NCI-H2171 treated with DMSO at 0.1 percent for 48 hours (cell line): Measurements from ENCODE around the gene RETSAT.
"Not testable (repeated sequence)": the region's sequence is repeated elsewhere in the genome, so short reads cannot be mapped to it uniquely, and the experiment has no call there.

Source experiments
- DNase-seq: peaks from one replicate; lab custom pipeline; 2025; lab: John Stamatoyannopoulos, UW

The RETSAT gene

DNA sequence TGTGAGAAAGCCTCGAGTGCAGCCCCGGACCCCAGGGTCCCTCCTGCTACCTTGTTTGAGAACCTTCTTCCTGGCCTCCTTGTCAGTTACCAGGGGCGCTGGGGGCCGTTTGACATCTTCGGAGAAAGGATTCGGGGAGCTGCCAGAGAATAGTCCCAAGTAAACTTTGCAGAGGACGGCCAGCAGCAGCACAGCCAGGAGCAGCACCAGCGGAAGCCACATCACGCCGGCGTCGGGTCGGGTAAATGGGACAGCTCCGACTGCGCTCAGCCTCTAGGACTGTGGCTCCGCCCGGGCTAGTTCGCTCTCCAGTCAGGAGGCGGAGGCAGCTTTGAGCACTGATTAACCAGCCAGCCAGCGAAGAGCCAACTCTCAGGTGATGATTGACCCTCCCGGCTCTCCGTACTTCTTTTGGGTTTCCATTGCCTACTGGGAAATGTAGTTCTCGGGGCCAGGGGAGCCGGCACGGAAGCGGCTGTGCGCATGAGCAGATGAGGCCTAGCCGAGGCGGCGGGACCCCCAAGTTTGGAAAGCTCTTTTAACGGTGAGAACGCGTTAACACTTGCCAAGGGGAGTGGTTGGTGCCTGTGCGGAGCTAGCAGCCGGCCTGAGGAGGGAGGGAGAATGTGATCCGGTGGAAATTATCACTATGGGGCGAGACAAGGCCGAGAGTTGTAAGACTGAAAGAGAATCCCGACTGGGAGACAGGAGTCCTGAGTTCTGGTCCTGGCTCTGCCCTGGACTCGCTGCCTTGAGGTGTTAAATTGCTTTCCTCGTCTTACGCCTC is at the start of gene RETSAT, which contains the start of gene ELMOD3:
RETSAT (minus strand) TSS at position 243 of the 787 bp plus-strand sequence; CDS start at position 222, 21 bp downstream.
ELMOD3 (plus strand) TSS at position 484 of the 787 bp plus-strand sequence. CDS start 2,430 bp downstream, outside the sequence.
- DNase-seq = peak; percentile 99

- DNase-seq = no peak
Observed at GRCh38 chr2:85401844-85402243, 47.5 kb upstream of the RETSAT start.

GRCh38 chr2:85401464-85401805 is 47.1 kb upstream of the RETSAT start:
- DNase-seq = no peak

DNA sequence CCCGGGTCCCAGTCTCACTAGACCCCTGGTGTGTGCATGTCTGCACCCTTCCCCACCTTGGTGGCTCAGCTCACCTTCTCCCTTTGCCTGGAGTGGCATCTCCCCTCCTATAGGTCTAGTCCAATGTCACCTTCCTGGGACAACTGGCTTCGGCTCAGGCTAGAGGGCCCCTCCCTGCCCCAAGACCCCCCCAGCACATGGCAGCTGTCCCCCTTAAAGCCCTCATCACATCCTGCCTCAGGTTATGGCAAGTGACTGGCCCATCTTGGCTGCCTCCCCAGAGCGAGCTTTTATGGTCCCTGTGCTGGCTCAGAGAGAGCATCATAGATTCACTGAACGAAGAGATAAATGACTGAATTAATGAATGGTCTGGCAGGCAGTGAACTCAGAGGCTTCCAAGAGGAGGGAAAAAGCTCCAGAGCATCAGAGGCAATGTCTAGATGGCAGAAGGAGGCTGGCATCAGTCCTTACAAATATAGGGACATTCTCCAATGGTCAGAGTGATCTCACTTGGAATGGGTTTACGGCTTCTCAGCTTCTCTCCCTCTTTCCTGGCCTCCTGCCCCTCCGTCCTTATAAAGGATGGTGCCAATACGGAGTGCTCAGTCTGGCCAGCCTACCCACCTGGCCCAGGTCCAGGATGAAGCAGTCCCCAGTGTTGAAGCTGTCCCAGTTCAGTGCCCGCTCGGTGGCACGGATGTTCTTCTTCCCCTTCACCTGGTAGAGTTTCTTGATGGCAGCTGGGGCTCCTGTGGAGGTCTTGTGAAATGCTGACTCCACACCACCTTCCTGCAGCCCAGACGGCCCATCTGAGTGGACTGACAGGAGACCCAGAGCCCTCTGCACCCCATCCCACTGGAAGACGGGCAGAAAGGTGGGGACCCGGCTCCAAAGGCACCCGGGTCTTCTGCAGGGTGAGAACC is 46.5 kb upstream of the RETSAT start:
- no peak for DNase-seq

DNA sequence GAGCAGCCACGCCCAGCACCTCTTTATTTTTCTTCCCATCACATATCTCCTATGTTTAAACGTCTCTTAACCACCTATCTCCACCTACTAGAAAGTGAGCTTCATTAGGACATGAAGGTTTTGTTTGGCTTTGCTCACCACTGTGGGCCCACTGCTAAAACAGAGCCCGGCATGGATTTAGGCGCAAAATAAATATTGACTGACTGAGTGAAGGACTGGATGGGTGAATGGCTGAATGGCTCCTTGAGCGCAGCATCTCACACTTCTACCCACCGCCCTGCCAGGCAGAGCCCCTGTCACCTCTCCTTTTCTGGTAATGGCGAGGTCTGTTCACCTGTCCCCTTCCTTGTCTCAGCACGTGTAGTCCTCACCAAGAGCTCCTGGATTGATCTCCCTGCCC is 45.7 kb upstream of the RETSAT start:
- no peak for DNase-seq

DNA sequence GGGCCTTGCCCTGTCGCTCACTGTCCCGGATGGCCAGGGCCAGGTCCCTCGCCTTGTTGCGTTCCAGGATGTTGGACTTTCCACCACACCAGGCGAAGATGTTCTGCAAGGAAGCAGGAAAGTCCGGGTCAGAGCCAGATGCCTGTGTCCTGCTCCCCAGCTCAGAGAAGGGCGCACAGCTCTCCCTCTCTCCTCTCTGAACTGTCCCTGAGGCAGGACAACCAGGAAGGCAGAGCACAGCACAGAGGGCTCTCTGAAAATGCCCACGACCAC is 44.8 kb upstream of the RETSAT start:
- DNase-seq = no peak

- DNase-seq = no peak
Observed at GRCh38 chr2:85398426-85399182, 44.3 kb upstream of the RETSAT start.

DNA sequence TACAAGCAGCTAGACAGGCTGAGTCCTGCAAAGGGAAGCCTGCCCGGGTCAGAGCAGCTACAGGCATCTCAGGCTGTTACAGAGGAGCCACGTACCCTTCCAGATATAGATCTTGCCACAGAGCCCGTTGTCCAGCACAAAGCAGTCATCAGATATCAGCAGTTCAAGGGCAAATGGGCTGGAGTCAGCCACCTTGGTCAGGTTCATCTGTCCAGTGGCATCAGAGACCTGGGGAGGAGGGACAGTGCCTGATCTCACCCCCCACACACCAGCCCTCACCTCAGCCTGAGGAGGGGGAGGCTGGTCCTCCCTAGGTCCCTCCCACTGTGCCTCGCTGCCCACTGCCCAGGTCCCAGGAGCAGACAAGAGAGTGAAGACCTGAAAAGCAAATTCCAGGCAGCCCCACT is 43.6 kb upstream of the RETSAT start:
- DNase-seq = no peak

GRCh38 chr2:85396531-85397470 is 42.5 kb upstream of the RETSAT start:
- no peak for DNase-seq

DNA sequence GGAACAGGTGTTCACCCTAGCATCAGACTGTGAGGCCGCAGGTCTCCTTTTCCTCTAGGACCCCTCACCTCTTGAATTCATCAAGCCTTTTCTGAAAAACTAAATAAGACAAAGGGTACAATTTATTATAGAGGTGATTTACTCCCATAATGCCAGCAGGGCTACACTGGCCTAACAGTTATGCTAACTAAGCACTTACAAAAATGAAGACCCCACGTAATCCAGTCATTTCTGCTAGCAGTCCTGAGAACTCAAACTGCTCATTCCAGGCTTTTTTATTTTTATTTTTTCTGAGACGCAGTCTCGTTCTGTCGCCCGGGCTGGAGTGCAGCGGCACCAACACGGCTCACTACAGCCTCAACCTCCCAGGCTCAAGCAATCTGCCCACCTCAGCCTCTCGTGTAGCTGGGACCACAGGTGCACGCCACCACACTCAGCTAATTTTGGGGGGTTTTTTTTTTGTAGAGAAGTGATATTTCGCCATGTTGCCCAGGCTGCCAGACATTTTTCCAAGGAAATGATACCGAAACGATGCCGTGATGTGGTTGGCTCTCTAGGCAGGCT is 41.7 kb upstream of the RETSAT start:
- DNase-seq = no peak

DNA sequence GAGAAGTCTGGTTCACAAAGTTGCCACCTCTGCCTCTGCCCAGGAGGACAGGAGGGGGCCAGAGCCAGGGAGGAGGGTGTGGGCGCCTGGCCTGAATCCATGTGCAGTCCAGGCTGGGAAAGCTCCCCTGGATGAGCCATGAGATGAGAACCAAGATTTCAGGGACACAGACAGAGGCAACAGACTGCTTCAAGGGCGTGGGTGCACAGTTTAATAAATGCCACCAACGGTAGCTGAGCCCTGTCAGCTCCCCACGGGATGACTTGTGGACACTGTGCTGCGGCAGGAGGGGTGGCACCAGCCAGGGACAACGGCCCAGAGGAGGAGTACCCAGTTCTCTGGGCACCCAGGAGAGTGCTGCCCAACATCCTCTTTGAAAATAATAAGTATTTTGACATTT is 40.6 kb upstream of the RETSAT start:
- no peak for DNase-seq

GRCh38 chr2:85394261-85394681 is 39.9 kb upstream of the RETSAT start:
- DNase-seq = peak; percentile 71

- no peak for DNase-seq
Observed at GRCh38 chr2:85393836-85394235, 39.5 kb upstream of the RETSAT start.

- DNase-seq = no peak
Observed at GRCh38 chr2:85390941-85391669, 36.8 kb upstream of the RETSAT start.

- DNase-seq = no peak
Observed at GRCh38 chr2:85388878-85389538, 34.7 kb upstream of the RETSAT start.

- DNase-seq = no peak
Observed at GRCh38 chr2:85387754-85388153, 33.4 kb upstream of the RETSAT start.

DNA sequence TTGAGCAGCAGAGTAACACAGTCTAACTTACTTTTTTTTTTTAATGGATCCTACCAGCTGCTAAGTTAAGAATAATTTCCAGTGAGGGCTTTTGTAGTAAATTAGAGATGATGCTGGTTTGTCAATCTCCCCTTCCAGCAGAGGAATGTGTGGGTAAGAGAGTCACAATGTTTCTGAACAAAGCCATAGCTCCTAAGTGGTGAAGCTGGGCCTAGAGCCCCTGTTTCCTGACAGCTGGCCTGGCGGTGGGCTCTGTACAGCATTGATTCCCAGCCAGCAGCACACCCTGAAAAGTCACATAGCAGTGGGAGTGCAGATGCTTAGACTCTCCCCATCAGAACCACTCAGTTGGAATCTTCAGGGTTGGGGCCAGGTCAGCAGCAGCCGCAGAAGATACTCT is 31.4 kb upstream of the RETSAT start:
- no peak for DNase-seq

GRCh38 chr2:85383850-85384249 is 29.5 kb upstream of the RETSAT start:
- DNase-seq = no peak

DNA sequence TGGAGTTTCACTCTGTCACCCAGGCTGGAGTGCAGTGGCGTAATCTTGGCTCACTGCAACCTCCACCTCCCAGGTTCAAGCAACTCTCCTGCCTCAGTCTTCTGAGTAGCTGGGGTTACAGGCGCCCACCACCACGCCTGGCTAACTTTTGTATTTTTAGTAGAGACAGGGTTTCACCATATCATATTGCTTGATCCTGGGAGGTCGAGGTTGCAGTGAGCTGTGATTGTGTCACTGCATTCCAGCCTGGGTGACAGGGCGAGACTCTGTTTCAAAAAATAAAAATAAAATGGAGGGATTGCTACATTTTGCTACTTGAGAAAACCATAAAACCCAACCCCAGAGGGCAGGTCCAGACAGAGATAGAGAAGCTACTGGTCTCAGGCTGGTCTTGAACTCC is 28.8 kb upstream of the RETSAT start:
- not testable (repeated sequence) for DNase-seq

- DNase-seq = no peak
Observed at GRCh38 chr2:85380048-85380447, 25.7 kb upstream of the RETSAT start.
